NB4 (cell line): Measurements from ENCODE around the gene TMEM201.

Experiments
- DNase-seq: peaks from one replicate; pipeline ENCODE4 v3.0.0; 2010; ENCODE audit warnings: low read depth
- H3K4me3 ChIP-seq: one replicate; pipeline ENCODE4 v1.5.1; 2011; ENCODE audit warnings: mild to moderate bottlenecking, low read depth, low read length, moderate library complexity
- CTCF ChIP-seq: IDR thresholded peaks from one replicate; pipeline ENCODE4 v1.5.1; 2012; ENCODE audit warnings: low read depth, low read length
- MAX ChIP-seq: IDR thresholded peaks from 2 replicates; pipeline ENCODE4 v1.6.1; 2011; ENCODE audit warnings: low read depth, low read length
- MYC ChIP-seq: IDR thresholded peaks from 2 replicates; pipeline ENCODE4 v1.6.1; 2011; ENCODE audit warnings: low read depth, low read length
- POLR2A ChIP-seq: IDR thresholded peaks from 2 replicates; pipeline ENCODE4 v1.6.1; 2011; ENCODE audit warnings: mild to moderate bottlenecking; ENCODE audit not compliant: insufficient read length; ENCODE audit errors: extremely low read depth

TMEM201 gene

GRCh38 chr1:9651220-9651564, 62.5 kb downstream of the TMEM201 start:
- H3K4me3 ChIP-seq, result peak overlapping the region; percentile 74
- DNase-seq, result no peak
- TF ChIP-seq POLR2A (no peak), CTCF (no peak), MYC (no peak), MAX (no peak)

GRCh38 chr1:9651565-9652378, 63.1 kb downstream of the TMEM201 start, which contains the start of gene PIK3CD:
Gene PIK3CD, plus strand, starts transcription at chr1:9651731. Its CDS starts 58,725 bp downstream, at chr1:9710456.
- TF ChIP-seq MAX (no peak), POLR2A (peak; percentile 53), MYC (no peak)
- peak within 1 kb of the TSS; percentile 74 for H3K4me3 ChIP-seq
- DNase-seq, result peak; percentile 76

- TF ChIP-seq MYC (no peak; the same call in 1 of the 2 replicates), MAX (no peak), POLR2A (no peak), CTCF (no peak)
- peak; percentile 82 for DNase-seq
- H3K4me3 ChIP-seq, result peak overlapping the region; percentile 74
Measured at GRCh38 chr1:9652379-9653209, 63.9 kb downstream of the TMEM201 start.

- DNase-seq, result peak; percentile 60
- H3K4me3 ChIP-seq, result peak overlapping the region; percentile 74
- no peak for TF ChIP-seq POLR2A
Measured at GRCh38 chr1:9653210-9653490, 64.4 kb downstream of the TMEM201 start.

GRCh38 chr1:9653491-9654050, 64.9 kb downstream of the TMEM201 start:
- TF ChIP-seq CTCF, result no peak
- no peak for TF ChIP-seq POLR2A
- no peak for TF ChIP-seq MAX
- TF ChIP-seq MYC, result no peak
- peak overlapping the region; percentile 74 for H3K4me3 ChIP-seq
- DNase-seq, result peak; percentile 63

GRCh38 chr1:9654051-9654833, 65.5 kb downstream of the TMEM201 start:
- peak; percentile 54 for TF ChIP-seq MAX
- no peak for TF ChIP-seq CTCF
- no peak for TF ChIP-seq POLR2A
- no peak; the same call in 1 of the 2 replicates for TF ChIP-seq MYC
- peak; percentile 94 for DNase-seq
- peak overlapping the region; percentile 74 for H3K4me3 ChIP-seq
